MM.1S (cell line): ENCODE measurements around the gene KLHL1.

ENCODE experiments used
- DNase-seq: peaks from one replicate; pipeline ENCODE4 v3.0.0-alpha.2; 2015
- H2AFZ ChIP-seq: fragments of 300-600 bp; sonication (generic); 2 replicates; pipeline ENCODE4 v1.6.0; 2016; ENCODE audit warnings: antibody characterized with exemption, low read length
- H3F3A ChIP-seq: fragments of 300-600 bp; sonication (generic); 2 replicates; pipeline ENCODE4 v1.6.1; 2016; ENCODE audit warnings: mild to moderate bottlenecking, antibody characterized with exemption, low read length, moderate library complexity, mixed read lengths; ENCODE audit not compliant: insufficient read depth
- H3K27ac ChIP-seq: fragments of 300-600 bp; sonication (generic); 2 replicates; pipeline ENCODE4 v1.5.1; 2016; ENCODE audit warnings: mild to moderate bottlenecking, low read length
- H3K27me3 ChIP-seq: fragments of 300-600 bp; sonication (generic); replicated peaks from 2 replicates; pipeline ENCODE4 v1.6.0; 2016; ENCODE audit warnings: low read length; ENCODE audit not compliant: insufficient read depth
- H3K36me3 ChIP-seq: fragments of 300-600 bp; sonication (generic); replicated peaks from 2 replicates; pipeline ENCODE4 v1.6.1; 2016; ENCODE audit warnings: mild to moderate bottlenecking, low read length, mixed read lengths; ENCODE audit not compliant: insufficient read depth
- H3K4me1 ChIP-seq: fragments of 300-600 bp; sonication (generic); 2 replicates; pipeline ENCODE4 v1.6.1; 2016; ENCODE audit warnings: low read length, mixed read lengths
- H3K4me2 ChIP-seq: fragments of 300-600 bp; sonication (generic); 2 replicates; pipeline ENCODE4 v1.6.0; 2016; ENCODE audit warnings: low read depth, low read length
- H3K4me3 ChIP-seq: fragments of 300-600 bp; sonication (generic); 2 replicates; pipeline ENCODE4 v1.5.1; 2016; ENCODE audit warnings: low read length, mixed read lengths
- H3K79me2 ChIP-seq: fragments of 300-600 bp; sonication (generic); 2 replicates; pipeline ENCODE4 v1.6.1; 2016; ENCODE audit warnings: mixed run types, low read length, mixed read lengths
- H3K9ac ChIP-seq: fragments of 300-600 bp; sonication (generic); 2 replicates; pipeline ENCODE4 v1.6.1; 2016; ENCODE audit warnings: low read length, mixed read lengths
- H3K9me2 ChIP-seq: fragments of 300-600 bp; sonication (generic); replicated peaks from 2 replicates; pipeline ENCODE4 v1.6.1; 2016; ENCODE audit warnings: mild to moderate bottlenecking, low read length, mixed read lengths; ENCODE audit not compliant: insufficient read depth
- H3K9me3 ChIP-seq: fragments of 300-600 bp; sonication (generic); replicated peaks from 2 replicates; pipeline ENCODE4 v1.6.1; 2016; ENCODE audit warnings: mild to moderate bottlenecking, low read length, mixed read lengths; ENCODE audit not compliant: insufficient read depth
- H4K20me1 ChIP-seq: fragments of 300-600 bp; sonication (generic); 2 replicates; pipeline ENCODE4 v1.6.1; 2016; ENCODE audit warnings: mild to moderate bottlenecking, low read length, moderate library complexity, mixed read lengths; ENCODE audit not compliant: insufficient read depth
- EZH2 ChIP-seq: fragments of 300-600 bp; sonication (generic); optimal IDR thresholded peaks from 2 replicates; pipeline ENCODE3; 2017; ENCODE audit warnings: low read depth, mild to moderate bottlenecking, antibody characterized with exemption, low read length, mixed read lengths
- EZH2phosphoT487 ChIP-seq: fragments of 300-600 bp; sonication (generic); IDR thresholded peaks from 2 replicates; pipeline ENCODE4 v1.6.1; 2018; ENCODE audit warnings: antibody characterized with exemption, low read length
- TF ChIP-seq, protein P1 (sequence below): fragments of 300-600 bp; sonication (generic); IDR thresholded peaks from 2 replicates; pipeline ENCODE4 v1.5.1; 2016; ENCODE audit warnings: antibody characterized with exemption, low read length, mixed read lengths

The KLHL1 gene

GRCh38 chr13:70027551-70027950 is 80.7 kb downstream of the KLHL1 start:
- Histone ChIP-seq H3K4me2 (no peak overlapping the region), H3K36me3 (no peaks in the 10 kb centered on the region), H2AFZ (no peak overlapping the region), H3K79me2 (no peaks in the 10 kb centered on the region), H3F3A (no peaks in the 10 kb centered on the region), H4K20me1 (no peaks in the 10 kb centered on the region), H3K27ac (no peak overlapping the region), H3K4me1 (no peaks in the 10 kb centered on the region), H3K9ac (no peak overlapping the region), H3K9me2 (no peaks in the 10 kb centered on the region), H3K4me3 (no peak overlapping the region), H3K27me3 (no peaks in the 10 kb centered on the region), H3K9me3 (no peaks in the 10 kb centered on the region)
- DNase-seq, result no peak
- TF ChIP-seq, protein P1, sequence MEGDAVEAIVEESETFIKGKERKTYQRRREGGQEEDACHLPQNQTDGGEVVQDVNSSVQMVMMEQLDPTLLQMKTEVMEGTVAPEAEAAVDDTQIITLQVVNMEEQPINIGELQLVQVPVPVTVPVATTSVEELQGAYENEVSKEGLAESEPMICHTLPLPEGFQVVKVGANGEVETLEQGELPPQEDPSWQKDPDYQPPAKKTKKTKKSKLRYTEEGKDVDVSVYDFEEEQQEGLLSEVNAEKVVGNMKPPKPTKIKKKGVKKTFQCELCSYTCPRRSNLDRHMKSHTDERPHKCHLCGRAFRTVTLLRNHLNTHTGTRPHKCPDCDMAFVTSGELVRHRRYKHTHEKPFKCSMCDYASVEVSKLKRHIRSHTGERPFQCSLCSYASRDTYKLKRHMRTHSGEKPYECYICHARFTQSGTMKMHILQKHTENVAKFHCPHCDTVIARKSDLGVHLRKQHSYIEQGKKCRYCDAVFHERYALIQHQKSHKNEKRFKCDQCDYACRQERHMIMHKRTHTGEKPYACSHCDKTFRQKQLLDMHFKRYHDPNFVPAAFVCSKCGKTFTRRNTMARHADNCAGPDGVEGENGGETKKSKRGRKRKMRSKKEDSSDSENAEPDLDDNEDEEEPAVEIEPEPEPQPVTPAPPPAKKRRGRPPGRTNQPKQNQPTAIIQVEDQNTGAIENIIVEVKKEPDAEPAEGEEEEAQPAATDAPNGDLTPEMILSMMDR, result no peak
- TF ChIP-seq EZH2phosphoT487 (no peak), EZH2 (no peak)

DNA sequence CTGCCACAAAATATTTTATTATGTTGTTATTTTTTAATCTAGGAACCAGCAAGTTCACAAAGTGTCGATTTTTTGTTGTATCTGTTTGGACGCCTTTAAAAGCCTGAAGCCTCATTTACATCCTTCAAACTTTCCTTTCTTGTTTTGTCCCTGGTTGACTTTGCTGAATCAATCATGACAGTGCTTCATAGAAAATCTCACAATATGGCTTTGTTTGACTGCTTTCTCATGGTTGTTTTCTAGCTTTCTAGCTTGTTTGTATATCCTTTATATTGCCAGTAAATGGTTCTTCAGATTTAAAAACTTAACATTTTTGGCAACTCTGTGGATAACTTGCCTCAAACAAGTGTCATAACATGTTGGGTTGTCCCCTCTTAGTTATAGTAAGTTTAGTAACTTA is 84.7 kb downstream of the KLHL1 start:
- Histone ChIP-seq H3K36me3 (no peaks in the 10 kb centered on the region), H3F3A (no peaks in the 10 kb centered on the region), H3K27me3 (no peaks in the 10 kb centered on the region), H3K4me2 (no peak overlapping the region), H3K9ac (no peak overlapping the region), H3K4me1 (no peaks in the 10 kb centered on the region), H4K20me1 (no peaks in the 10 kb centered on the region), H3K9me2 (no peaks in the 10 kb centered on the region), H3K9me3 (no peaks in the 10 kb centered on the region), H3K79me2 (no peaks in the 10 kb centered on the region), H2AFZ (no peak overlapping the region), H3K4me3 (no peak overlapping the region), H3K27ac (no peak overlapping the region)
- DNase-seq, result no peak
- TF ChIP-seq, protein P1, result no peak
- TF ChIP-seq EZH2 (no peak), EZH2phosphoT487 (no peak)

GRCh38 chr13:70022646-70023045 is 85.6 kb downstream of the KLHL1 start:
- no peaks in the 10 kb centered on the region for H3K9me2 ChIP-seq
- no peak for DNase-seq
- no peaks in the 10 kb centered on the region for H3K79me2 ChIP-seq
- H2AFZ ChIP-seq, result no peak overlapping the region
- H3K4me1 ChIP-seq, result no peaks in the 10 kb centered on the region
- H3F3A ChIP-seq, result no peaks in the 10 kb centered on the region
- H3K27ac ChIP-seq, result no peak overlapping the region
- H3K36me3 ChIP-seq, result no peaks in the 10 kb centered on the region
- H4K20me1 ChIP-seq, result no peaks in the 10 kb centered on the region
- H3K4me2 ChIP-seq, result no peak overlapping the region
- TF ChIP-seq EZH2phosphoT487, result no peak
- TF ChIP-seq, protein P1, result no peak
- TF ChIP-seq EZH2, result no peak
- no peaks in the 10 kb centered on the region for H3K27me3 ChIP-seq
- H3K9ac ChIP-seq, result no peak overlapping the region
- H3K9me3 ChIP-seq, result no peaks in the 10 kb centered on the region
- no peak overlapping the region for H3K4me3 ChIP-seq

DNA sequence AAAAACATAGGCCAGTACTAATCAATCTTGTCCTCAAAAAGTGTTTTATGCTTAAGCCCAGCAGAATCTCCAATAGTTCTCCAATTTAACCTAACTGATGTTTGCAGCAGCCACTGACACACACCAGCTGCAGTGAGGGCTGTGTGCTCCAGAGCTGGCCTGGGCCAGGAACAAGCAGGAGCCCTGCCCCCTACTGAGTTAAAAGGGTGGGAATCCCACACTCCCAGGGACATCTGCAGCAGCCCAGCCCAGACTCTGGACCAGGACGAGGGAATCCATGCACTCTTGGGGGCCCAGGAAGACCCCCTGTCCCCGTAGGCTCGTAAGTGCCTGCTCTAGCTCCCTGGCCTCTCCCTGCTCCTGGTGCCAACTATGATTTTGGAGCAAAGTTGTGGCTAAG is 92.1 kb downstream of the KLHL1 start:
- H3K36me3 ChIP-seq, result no peaks in the 10 kb centered on the region
- H3K9me2 ChIP-seq, result no peaks in the 10 kb centered on the region
- no peaks in the 10 kb centered on the region for H3K27me3 ChIP-seq
- no peak overlapping the region for H3K27ac ChIP-seq
- H3K79me2 ChIP-seq, result no peaks in the 10 kb centered on the region
- no peak overlapping the region for H3K4me3 ChIP-seq
- H4K20me1 ChIP-seq, result no peaks in the 10 kb centered on the region
- H3K9ac ChIP-seq, result no peak overlapping the region
- no peaks in the 10 kb centered on the region for H3K9me3 ChIP-seq
- no peak for DNase-seq
- no peak overlapping the region for H3K4me2 ChIP-seq
- TF ChIP-seq EZH2phosphoT487 (no peak), EZH2 (no peak)
- TF ChIP-seq, protein P1, result no peak
- no peak overlapping the region for H2AFZ ChIP-seq
- H3K4me1 ChIP-seq, result no peaks in the 10 kb centered on the region
- H3F3A ChIP-seq, result no peaks in the 10 kb centered on the region
